ENCODE measurements around the gene MYCBPAP. TPM values are rescaled to one million over a fixed set of nuclear protein-coding genes. Genes with fewer than 3 reads are reported as not detected.

MYCBPAP gene, protein sequence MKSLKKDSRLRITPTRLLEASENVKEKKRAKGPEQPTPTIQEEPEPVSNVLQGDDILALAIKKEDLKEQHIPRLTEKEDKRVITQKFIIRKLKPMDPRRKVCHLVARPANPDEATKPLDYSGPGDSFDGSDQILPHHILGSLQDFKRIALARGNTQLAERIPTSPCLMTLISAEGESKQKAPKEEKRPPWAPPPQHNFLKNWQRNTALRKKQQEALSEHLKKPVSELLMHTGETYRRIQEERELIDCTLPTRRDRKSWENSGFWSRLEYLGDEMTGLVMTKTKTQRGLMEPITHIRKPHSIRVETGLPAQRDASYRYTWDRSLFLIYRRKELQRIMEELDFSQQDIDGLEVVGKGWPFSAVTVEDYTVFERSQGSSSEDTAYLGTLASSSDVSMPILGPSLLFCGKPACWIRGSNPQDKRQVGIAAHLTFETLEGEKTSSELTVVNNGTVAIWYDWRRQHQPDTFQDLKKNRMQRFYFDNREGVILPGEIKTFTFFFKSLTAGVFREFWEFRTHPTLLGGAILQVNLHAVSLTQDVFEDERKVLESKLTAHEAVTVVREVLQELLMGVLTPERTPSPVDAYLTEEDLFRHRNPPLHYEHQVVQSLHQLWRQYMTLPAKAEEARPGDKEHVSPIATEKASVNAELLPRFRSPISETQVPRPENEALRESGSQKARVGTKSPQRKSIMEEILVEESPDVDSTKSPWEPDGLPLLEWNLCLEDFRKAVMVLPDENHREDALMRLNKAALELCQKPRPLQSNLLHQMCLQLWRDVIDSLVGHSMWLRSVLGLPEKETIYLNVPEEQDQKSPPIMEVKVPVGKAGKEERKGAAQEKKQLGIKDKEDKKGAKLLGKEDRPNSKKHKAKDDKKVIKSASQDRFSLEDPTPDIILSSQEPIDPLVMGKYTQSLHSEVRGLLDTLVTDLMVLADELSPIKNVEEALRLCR
- 0.52 TPM for polyA plus RNA-seq (ENCODE audit: insufficient read length)

DNA sequence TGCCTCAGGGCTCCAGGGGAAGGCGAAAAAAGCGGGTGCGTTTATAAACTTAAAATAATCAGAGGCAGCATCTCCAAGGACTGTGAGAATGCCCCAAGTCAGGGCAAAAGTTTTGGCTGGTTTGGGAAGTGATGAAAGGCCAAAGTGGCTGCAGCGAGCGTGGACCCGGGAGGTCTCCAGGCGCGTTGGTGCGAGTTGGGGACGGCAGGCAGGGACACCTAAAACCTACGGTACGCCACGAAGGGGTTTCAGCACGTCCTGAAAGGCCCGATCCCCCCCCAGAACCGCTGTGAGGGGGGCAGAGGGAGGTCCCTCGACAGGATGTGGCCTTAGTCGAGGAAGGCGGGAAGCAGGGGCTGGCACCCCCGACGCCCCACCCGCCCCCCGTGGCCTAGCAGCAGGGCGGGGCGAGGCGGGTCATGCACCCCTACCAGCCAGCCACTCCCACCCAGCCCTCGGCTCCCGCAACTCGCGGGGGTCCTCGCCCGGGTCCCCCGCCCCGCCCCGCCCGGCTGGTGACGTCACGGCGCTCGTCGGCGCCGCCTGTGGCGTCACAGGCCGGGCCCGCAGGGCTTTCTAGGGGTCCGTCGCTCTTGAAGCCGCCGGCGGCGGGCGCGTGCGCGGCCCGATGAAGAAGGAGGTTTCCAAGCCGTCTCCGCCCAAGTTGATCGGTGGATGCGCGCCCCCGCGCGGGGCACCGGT is at the start of gene MYCBPAP:
TSS of gene MYCBPAP (plus strand) at position 569 of the 702 bp plus-strand sequence. CDS start 236 bp downstream, outside the sequence.
- DNase-seq (ENCODE audit: low read depth): peak; percentile 65

DNA sequence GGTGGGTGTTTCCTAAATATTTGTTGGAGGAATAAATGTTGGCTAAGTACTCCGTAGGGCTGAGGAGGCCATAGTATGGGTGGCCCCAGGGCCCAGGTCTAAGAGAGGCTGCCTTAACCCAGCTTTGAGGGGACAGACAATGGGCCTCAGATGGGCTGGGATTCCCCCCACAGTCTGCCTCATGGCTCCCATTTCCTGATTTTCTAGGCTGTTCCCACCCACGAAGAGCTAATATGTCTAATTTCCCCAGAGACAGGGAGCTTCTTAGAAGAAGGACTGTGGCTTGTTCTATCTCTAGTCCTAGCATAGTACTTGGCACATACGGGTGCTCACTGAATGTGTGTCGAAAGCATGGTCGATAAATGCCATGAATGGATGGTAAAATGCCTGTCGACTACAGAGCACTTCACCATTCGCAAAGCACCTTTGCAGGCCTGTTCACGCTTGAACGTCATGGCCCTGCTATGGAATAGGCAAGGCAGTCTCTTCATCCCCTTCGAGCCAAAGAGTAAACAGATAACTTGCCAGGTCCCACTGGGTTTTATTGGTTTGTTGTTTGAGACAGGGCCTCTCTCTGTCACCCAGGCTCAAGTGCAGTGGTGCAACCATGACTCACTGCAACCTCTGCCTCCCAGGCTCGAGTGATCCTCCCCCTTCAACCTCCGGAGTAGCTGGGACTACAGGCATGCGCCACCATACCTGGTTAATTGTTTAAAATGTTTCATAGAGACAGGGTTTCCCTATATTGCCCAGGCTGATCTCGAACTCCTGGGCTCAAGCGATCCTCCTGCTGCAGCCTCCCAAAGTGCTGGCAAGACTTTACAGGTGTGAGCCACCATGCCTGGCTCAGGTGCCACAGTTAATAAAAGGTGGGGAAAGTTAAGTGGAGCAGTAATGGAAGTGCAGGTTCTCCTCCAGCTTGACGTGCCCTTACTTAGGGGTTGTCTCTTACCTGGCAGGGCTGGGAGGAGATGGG is 49.2 kb upstream of the MYCBPAP start:
- DNase-seq (ENCODE audit: low read depth): no peak

DNA sequence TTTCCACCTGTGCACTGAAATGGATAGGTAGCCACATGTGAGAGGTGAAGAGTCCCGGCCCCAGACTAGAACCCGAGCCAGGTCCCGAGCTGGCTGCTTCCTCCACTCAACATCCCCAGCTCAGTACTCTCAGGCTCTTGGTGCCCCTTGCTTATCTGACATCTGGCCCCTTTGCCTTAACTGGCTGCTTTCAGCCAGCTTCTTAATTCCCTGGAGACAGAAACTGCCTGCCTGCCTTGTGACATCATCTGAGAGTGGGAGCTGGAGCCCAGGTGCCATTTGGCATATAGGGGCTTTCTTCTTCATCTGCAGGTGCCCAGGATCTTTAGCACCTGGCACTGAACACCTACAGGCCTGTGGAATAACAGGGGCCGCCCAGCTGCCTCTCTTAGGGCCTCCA is 48.5 kb upstream of the MYCBPAP start:
- no peak for DNase-seq (ENCODE audit: low read depth)

DNA sequence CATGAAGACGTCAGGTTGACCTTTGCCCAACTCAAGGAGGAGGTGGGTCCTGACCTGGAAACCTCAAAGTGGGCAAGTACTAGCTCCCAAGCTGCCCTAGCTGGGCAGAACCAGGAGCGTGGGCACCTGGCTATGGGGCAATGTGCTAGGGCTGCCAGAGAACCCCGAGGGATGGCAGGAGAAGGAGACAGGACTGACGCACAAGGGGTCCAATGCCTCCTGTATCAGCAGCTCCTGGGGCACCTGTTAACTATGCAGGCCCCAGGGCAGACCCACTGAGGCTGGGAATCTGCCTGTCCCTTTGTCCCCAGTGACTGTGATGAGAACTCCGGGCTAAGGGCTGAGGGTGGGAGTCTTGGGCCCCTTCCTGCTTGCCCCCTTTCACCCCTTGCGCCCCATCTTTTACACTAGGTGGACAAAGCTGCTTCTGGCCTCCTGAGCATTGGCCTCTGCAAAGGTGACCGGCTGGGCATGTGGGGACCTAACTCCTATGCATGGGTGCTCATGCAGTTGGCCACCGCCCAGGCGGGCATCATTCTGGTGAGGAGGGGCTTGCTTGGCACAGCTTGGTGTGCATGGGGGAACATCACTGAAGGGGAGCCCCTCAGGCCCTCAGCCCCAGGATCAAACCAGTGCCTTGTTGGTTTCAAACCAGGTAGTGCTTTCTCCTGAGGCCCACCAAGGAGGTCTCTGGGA is 47.3 kb upstream of the MYCBPAP start:
- no peak for DNase-seq (ENCODE audit: low read depth)

DNA sequence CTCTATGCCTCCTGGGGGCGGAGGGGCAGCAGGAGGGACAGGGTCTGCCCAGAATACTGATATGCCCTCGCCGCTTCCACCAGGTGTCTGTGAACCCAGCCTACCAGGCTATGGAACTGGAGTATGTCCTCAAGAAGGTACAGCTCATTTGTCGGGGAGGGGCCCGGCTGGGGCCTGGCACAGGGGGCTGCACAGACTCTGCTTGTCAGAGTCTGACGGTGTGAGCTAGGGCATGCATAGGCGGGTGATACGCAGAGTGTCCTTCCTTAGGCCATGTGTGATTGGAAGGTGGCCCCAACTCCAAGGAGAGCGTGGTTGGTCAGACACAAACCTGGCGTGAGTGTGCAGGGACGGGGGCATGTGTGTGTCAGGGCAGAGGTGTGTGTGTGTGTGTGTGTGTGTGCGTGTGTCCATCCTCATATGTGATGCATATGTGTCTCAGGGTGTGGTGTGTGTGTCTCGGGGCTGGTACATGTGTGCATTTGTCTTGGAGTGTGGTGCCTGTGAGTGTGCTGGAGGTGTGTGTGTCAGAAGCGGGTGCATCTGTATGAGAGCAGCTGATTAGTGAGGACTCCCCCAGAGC is 46.6 kb upstream of the MYCBPAP start:
- DNase-seq (ENCODE audit: low read depth): no peak

DNA sequence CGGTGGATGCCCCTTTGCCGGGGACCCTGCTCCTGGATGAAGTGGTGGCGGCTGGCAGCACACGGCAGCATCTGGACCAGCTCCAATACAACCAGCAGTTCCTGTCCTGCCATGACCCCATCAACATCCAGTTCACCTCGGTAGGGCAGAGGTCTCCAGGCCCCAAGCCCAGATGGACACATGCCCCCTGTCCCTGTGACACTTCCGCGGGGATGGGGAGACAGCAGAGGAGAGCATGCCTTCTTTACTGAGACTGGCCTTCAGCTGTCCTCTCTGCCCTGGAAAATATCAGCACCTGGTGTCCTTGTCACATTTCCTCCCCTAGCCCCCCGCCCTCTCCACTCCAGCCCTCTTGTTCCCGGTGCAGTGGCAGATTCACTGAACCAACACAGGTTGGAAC is 45.8 kb upstream of the MYCBPAP start:
- DNase-seq (ENCODE audit: low read depth): no peak

DNA sequence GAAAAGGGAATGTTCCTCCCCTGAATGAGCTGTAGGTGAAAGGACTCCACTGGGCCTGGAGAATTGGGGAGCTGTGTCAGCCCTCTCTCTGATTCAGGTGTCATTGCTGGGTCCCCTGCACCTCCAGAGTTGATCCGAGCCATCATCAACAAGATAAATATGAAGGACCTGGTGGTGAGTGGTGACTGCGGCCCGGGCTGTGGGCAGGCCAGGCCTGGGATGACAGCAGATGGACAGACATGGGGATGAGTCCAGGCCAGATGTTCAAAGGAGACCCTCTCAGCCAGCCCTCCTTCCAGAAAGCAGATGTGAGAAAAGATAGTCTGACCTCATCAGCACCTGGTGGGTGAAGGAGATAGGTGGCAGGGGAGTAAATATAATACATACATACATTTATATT is 44.1 kb upstream of the MYCBPAP start:
- no peak for DNase-seq (ENCODE audit: low read depth)

DNA sequence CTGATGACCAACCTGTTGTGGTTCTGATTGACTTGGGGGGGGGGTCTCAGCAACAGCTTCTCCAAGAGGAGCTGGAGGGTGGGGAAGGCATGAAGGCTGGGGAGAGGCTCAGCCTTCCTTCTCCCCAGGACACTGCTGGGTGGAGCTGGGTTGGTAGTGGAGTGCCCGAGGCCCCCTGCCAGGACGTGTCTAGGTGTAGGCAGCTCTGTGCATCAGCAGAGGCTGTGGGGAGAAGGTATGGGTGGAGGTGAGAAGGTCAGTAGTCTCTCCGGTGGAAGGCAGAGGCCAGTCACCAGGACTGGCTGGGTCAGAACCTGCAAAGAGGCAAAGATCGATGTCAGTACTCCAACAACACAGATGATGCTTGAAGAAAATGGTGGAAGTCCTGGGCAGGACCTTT is 43.5 kb upstream of the MYCBPAP start:
- no peak for DNase-seq (ENCODE audit: low read depth)

DNA sequence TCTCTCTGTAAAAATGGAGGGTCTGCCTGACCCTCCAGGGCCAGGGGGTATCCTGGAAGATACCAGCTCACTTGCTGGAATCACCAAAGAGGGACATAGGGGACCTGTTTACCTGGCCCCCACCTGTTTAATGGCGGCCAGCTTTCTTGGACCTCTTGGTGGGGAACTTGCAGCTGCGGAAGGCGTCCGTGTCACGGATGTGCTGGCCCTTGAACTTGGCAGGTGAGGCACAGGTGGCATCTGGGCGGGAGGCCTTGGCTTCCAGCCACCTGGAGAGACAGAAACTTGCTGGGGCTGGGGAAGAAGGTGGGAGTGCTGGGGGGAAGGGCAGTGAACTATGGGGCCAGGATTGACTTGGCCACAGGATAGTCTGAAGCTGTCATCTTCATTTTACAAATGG is 43.1 kb upstream of the MYCBPAP start:
- no peak for DNase-seq (ENCODE audit: low read depth)

DNA sequence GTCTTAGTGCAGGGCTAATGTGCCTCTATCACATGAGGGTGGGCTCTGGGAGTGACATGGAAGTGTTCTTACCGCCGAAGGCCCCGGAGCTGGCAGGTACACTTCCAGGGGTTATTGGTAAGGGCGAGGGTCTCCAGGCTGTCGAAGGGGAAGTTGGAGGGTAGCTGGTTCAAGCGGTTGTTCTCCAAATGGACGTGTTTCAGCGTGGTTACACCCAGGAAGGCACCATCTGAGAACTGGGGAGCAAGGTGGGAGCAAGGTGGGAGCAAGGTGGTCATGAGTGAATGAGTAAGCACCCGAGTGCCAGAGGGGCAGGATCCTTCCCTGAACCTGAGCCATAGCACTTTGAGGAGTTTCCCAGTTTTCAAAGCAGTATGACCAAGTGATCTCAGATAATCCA is 42.6 kb upstream of the MYCBPAP start:
- DNase-seq (ENCODE audit: low read depth): no peak

DNA sequence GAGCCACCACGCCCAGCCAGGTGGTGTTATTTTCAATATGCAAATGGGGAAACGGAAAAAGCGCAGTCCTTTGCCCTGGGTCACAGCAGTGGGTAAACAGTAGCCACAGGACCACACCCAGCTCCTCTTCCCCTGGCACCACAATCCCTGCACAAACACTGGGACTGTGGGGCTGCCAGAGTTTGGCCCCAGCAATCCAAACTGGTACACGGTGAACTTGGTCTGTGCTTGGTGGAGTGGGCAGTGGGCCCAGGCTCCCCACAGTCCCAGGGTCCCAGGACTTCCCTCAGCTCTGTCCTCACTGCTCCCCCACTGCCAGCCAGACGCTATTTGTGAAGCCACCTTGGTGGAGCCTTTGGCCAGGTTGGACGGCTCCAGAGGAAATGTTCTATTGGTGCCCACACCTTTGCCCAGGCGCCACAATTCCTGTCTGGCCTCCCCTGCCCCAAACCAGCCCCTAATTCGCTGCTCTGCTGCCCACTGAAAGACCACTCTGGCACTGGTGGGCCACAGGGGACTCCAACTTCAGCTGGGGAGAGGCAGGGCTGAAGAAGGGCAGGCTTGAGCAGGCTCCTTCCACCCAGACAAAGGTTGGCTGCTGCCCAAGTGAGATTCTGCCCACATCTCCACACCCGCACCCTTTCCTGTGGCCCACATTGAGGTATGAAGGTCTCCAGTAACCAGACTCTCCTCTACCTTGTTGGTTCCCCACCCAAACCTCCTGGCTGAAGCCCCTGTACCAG is 41.7 kb upstream of the MYCBPAP start:
- DNase-seq (ENCODE audit: low read depth): no peak

DNA sequence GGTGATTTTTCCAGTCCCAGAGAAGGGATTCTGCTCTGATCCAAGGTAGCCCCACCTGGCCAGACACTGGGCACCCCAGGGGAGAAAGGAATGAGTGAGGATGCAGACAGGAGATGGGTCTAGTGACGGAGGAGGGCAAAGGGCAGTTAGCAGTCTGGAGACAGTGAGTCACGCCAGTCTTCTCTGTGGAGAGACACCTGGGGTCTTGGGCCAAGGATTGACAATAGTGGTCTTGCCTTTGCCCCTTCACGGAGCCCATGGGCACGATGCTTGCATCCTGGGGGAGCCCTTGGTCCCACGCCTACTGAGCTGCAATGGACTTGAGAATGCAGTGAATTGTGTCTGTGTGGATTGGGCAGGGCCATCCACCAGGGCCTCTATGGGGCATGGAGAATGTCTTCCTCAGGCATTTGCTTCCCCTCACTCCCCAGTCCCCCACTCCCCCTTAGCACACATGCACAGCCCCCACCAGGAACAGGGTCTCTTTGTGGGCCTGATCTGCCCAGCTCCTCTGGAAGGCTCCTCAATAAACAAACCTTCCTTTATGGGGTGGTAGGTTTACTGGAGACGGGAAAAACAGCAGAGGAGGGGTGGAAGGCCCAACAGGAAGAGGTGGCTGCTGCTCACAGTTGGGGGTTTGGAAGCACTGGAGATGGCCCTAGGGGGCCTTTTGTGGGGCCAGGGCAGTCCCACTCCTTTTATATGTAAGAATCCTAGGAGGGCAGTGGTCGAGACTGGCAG is 41.0 kb upstream of the MYCBPAP start:
- no peak for DNase-seq (ENCODE audit: low read depth)

DNA sequence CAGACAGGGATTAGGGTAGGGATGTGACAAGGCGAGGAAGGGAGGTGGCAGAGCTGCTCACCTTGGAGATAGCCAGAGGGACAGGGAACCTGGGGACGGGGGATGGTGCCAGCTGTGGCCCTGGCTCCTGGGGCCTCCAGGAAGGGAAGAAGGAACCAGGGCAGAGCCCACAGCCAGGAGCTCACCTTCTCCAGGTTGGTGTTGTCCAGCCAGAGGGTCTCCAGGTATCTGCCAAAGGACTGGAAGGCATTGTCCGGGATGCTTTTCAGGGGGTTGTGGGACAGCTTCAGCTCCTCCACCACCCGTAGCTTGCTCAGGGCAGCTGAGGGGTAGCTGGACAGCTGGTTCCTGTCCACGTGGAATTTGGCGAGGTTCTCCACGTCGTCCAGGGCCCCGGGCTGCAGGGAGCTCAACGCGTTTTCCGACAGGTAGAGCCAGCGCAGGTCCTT is 40.4 kb upstream of the MYCBPAP start:
- no peak for DNase-seq (ENCODE audit: low read depth)

DNA sequence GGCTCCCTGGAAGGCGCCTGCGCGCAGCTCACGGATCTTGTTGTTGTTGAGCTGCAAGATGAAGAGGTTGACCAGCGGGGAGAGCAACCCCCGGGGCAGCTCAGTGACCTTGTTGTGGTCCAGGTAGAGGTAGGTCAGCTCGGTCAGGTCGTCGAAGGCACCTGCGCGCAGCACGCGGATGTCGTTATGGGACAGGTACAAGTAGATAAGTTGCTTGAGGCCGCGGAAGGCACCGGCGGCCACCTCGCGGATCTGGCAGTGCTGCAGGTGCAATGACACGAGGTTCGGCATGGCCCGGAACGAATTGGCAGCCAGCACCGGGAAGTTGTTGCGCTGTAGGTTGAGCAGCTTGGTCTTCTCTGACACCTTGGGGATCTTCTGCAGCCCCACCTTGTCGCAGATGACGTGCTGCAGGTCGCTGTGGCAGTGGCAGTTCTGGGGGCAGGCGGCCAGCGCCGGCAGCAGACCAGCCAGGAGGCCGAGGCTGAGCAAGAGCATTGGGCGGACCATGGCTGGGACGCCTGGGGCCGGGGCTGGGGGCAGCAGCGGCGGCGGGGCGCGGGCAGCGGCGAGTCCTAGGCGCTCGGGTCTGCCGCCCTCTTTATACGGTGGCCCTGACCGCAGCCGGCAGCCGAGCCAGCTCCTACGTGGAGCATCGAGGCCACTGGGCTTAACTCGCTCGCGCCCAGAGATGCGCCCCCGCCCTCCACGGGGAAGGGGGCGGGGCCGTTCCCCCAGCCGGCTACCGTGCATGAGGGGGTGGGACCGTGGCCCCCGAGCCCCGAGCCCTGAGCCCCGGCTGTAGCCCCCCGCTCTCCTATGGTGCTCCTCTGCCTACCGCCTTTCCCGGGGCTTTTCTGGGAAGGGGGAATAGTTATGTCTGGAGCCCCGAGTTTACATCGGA is 39.7 kb upstream of the MYCBPAP start, which contains the start of gene CHAD:
TSS of gene CHAD (minus strand) at position 577 of the 904 bp plus-strand sequence. CDS start at position 510, 67 bp downstream.
- DNase-seq (ENCODE audit: low read depth): no peak

DNA sequence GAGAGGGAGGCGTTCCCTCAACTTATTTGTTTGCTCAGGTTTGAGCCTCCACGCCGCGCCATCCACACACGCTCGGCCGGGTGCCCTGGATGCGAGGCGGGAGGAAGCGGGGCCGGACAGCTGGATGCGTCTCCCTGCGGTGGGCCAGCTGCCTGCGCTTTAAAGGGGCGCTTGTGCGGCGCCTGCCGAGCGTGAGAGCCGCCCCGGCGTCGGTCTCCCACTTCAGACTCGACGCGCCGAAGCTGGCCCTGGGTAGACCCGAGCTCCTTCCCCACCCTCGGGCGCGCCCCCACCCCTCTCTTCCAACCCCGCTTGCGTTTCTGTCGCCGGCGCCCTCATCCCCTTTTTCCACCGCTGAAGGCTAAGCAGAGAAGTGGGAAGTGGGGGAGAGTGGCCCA is 39.0 kb upstream of the MYCBPAP start:
- DNase-seq (ENCODE audit: low read depth): no peak

DNA sequence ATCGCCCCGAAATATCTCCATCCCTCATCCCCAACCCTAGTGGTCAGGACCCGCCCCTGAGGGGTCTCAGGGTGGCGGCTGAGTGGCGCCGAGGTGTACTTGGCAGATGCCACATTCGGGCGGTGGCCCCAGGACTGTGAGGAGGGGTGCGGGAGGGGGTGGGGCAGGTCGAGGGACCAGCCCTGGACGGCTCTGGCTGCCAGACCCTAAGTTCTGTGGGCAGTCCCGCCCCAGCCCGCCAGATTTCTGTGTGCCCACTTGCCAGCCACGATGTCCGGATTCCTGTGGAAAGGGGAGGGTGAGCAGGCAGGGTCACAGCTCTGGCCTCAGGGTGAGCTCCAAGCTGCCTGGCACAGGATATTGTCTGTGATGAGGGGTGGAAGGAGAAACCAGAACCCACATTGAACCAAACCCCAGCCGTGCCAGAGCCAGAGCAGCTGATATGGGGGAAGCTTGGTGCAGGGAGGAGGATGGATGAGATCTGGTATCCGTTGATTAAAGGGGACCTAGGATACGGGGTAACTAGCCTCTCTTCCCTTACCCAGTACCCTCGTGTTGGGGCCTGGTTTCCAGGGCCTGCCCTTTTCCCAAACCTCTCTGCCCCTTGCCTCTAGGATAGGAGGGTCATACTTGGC is 38.5 kb upstream of the MYCBPAP start:
- no peak for DNase-seq (ENCODE audit: low read depth)

DNA sequence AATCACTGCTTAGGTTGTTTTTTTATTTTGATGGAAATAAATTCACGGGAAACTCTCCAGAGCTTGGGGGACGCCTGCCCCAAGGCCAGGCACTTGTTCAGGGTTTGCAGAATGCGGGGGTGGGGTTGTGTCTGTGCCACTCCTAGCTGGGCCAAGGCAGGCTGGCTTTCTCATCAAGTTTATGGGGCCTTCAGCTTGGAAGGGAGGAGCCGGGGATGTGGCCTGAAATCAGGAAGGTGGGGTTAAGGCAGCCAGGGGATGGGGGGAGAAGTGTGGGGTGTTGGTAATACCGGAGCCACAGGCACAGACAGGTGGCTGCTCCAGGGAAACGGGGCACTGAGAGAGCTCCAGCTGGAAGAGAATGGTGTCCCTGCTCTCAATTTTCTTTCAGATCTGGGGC is 37.8 kb upstream of the MYCBPAP start:
- no peak for DNase-seq (ENCODE audit: low read depth)
